ENCODE results near the gene CGREF1.
A peak's percentile ranks its signal among the peaks of the same experiment; 100 is the strongest.

The CGREF1 gene

DNA sequence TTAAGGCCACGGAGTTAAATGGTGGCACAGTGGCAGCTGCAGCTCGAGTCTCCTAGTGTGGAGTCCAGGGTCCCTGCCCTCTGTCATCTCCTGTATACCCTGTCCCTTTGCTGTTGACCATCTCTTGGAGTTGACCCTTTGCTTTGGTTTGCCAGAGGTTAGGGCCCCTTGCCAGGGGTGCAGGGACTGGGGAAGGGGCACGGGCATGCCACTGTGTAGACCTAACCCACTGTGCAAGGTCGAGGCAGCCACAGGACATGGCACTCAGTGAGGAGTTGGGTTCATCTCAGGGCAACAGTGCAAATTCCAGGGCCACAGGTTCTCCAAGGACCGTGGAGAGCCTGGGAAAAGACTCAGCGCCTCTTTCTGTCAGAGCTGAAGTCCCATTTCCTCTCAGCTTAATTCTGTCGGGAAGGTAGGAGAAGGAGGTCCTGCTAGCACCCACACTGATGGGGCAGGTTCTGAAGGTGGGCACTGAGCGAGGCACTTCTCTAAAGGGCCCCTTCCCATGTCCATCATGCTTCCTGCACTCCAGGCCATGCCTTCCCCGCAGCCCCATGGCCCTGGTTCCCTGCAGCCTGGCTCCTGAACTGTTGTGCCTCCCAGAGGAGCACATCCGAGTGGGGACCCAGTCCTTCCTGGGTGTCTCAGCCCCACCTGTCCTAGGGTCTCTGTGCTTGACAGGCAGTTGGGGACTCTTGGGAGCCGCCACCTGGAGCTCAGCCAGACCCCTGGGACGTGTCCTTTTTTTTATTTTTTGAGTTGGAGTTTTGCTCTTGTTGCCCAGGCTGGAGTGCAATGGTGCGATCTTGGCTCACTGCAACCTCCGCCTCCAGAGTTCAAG is 29.6 kb downstream of the CGREF1 start:
- H3K27ac ChIP-seq = no peak overlapping the region
- no peaks in the 10 kb centered on the region for H3K27me3 ChIP-seq
- no peak overlapping the region for H3K4me3 ChIP-seq (ENCODE audit: low read depth in 1 of 2, low read length in 1 of 2)
- TF ChIP-seq CTCF (IDR thresholded peaks at IDR 0.05) = no peak
- no peaks in the 10 kb centered on the region for H3K9me3 ChIP-seq
- H3K36me3 ChIP-seq = no peaks in the 10 kb centered on the region
- peaks cover 21 to 23% of the 10 kb centered on the region in 2 experiments for H3K4me1 ChIP-seq (ENCODE audit: control insufficient read depth in 1 of 2, insufficient read depth in 1 of 2, low read depth in 1 of 2, low read length in 1 of 2)

GRCh38 chr2:27088634-27089033 is 30.3 kb downstream of the CGREF1 start:
- H3K9me3 ChIP-seq = no peaks in the 10 kb centered on the region
- H3K27ac ChIP-seq = no peak overlapping the region
- no peaks in the 10 kb centered on the region for H3K36me3 ChIP-seq
- no peak overlapping the region for H3K4me3 ChIP-seq (ENCODE audit: low read depth in 1 of 2, low read length in 1 of 2)
- no peak for TF ChIP-seq CTCF (IDR thresholded peaks at IDR 0.05)
- peaks cover 21 to 23% of the 10 kb centered on the region in 2 experiments for H3K4me1 ChIP-seq (ENCODE audit: control insufficient read depth in 1 of 2, insufficient read depth in 1 of 2, low read depth in 1 of 2, low read length in 1 of 2)
- no peaks in the 10 kb centered on the region for H3K27me3 ChIP-seq

DNA sequence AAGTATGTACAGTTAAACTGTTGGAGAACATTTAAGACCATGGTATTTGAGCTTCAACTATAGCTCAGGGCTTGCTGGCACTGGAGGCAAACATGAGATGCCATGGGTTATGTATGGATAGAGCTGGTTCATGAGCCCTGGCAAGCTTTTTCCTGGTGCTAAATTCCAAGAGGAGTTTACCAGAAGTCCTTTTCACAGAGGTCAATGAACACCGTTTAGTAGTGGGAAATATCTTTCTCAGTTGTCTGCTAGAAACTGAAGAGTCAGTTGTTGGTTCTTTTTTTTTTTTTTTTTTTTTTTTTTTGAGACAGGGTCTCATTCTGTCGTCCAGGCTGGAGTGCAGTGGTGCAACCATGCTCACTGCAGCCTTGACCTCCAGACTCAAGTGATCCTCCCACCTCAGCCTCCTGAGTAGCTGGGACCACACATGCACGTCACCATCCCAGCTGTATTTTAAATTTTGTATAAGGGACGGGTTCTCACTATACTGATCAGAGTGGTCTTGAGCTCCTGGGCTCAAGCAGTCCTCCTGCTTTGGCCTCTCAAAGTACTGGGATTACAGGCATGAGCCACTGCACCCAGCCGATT is 31.0 kb downstream of the CGREF1 start:
- H3K36me3 ChIP-seq = no peaks in the 10 kb centered on the region
- H3K4me3 ChIP-seq (ENCODE audit: low read depth in 1 of 2, low read length in 1 of 2) = no peak overlapping the region
- TF ChIP-seq CTCF (IDR thresholded peaks at IDR 0.05) = no peak
- no peaks in the 10 kb centered on the region for H3K9me3 ChIP-seq
- no peaks in the 10 kb centered on the region for H3K27me3 ChIP-seq
- H3K4me1 ChIP-seq (ENCODE audit: control insufficient read depth in 1 of 2, insufficient read depth in 1 of 2, low read depth in 1 of 2, low read length in 1 of 2) = peaks cover 22 to 28% of the 10 kb centered on the region in 2 experiments
- no peak overlapping the region for H3K27ac ChIP-seq

DNA sequence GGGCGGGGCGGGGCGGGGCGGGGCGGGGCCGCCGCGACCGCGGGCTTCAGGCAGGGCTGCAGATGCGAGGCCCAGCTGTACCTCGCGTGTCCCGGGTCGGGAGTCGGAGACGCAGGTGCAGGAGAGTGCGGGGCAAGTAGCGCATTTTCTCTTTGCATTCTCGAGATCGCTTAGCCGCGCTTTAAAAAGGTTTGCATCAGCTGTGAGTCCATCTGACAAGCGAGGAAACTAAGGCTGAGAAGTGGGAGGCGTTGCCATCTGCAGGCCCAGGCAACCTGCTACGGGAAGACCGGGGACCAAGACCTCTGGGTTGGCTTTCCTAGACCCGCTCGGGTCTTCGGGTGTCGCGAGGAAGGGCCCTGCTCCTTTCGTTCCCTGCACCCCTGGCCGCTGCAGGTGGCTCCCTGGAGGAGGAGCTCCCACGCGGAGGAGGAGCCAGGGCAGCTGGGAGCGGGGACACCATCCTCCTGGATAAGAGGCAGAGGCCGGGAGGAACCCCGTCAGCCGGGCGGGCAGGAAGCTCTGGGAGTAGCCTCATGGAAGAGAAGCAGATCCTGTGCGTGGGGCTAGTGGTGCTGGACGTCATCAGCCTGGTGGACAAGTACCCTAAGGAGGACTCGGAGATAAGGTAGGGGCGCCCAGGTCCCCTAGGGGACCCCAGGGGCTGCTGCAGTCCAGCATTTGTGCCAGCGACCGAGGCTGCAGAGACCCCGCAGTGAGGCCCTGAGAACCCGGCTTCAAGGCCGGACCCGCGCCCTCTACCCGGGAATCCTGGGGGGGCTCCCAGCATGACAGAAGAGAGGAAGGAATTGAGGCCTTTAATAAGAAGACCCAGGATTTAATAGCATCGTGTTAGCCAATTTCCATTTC is 32.0 kb downstream of the CGREF1 start, which contains the start of gene KHK:
Gene KHK (plus strand): TSS at position 49 of the 870 bp plus-strand sequence. CDS start 488 bp downstream, at position 537.
- Histone ChIP-seq H3K4me3 (ENCODE audit: low read depth in 1 of 2, low read length in 1 of 2) (peak within 1 kb of the TSS; percentile 77 to 87), H3K27ac (peak within 1 kb of the TSS; percentile 82), H3K36me3 (no peaks in the 10 kb centered on the region), H3K27me3 (no peaks in the 10 kb centered on the region), H3K4me1 (ENCODE audit: control insufficient read depth in 1 of 2, insufficient read depth in 1 of 2, low read depth in 1 of 2, low read length in 1 of 2) (peaks cover 31 to 38% of the 10 kb centered on the region in 2 experiments), H3K9me3 (no peaks in the 10 kb centered on the region)
- no peak for TF ChIP-seq CTCF (IDR thresholded peaks at IDR 0.05)

DNA sequence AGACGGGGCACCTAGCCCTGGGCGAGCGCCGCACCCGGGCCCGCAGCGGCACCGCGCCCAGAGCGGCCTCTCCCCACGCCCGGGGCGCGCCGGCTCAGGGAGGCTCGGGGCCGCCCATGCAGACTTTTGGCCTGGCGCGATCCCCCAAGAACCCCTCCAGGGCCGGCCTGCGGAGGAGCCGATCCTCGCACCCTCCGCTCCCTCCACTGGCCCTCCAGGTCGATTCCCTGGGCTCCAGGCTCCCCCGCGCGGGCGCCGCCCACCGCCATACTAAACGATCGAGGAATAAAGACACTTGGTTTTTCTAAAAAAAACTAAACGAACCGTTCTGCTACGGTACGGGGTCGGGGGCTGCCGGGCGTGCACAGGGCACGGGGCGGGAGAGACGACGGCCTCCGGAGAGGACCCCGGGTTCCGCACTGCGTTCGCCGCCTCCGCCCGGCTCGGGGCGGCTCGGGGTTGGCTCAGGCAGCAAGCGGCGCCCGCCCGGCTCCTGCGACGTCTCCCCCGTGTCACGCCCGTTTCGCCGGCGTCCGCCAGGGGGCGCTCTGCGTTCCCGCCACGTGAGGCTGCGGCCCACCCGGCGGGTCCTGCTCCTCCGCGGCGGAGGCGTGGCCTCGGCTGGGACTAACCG is 32.7 kb downstream of the CGREF1 start:
- TF ChIP-seq CTCF (IDR thresholded peaks at IDR 0.05) = peak; percentile 98
- no peaks in the 10 kb centered on the region for H3K36me3 ChIP-seq
- H3K27me3 ChIP-seq = no peaks in the 10 kb centered on the region
- peak overlapping the region; percentile 77 to 87 for H3K4me3 ChIP-seq (ENCODE audit: low read depth in 1 of 2, low read length in 1 of 2)
- peak overlapping the region; percentile 82 for H3K27ac ChIP-seq
- H3K9me3 ChIP-seq = no peaks in the 10 kb centered on the region
- H3K4me1 ChIP-seq (ENCODE audit: control insufficient read depth in 1 of 2, insufficient read depth in 1 of 2, low read depth in 1 of 2, low read length in 1 of 2) = peaks cover 39 to 45% of the 10 kb centered on the region in 2 experiments

All from neutrophil (primary cell).